22Rv1 (cell line): ENCODE data around the gene HEXA.

Experiments used
- H3K27ac ChIP-seq: fragments of 450-650 bp; 2 replicates; pipeline ENCODE4 v1.5.1; 2017
- ZFX ChIP-seq: fragments of 450-650 bp; IDR thresholded peaks from 2 replicates; pipeline ENCODE4 v1.6.1; 2017; ENCODE audit warnings: antibody characterized with exemption, borderline replicate concordance
- TF ChIP-seq, protein P1 (sequence below): fragments of 450-650 bp; IDR thresholded peaks from 2 replicates; pipeline ENCODE4 v1.5.1; 2017; ENCODE audit warnings: mild to moderate bottlenecking

Gene HEXA

DNA sequence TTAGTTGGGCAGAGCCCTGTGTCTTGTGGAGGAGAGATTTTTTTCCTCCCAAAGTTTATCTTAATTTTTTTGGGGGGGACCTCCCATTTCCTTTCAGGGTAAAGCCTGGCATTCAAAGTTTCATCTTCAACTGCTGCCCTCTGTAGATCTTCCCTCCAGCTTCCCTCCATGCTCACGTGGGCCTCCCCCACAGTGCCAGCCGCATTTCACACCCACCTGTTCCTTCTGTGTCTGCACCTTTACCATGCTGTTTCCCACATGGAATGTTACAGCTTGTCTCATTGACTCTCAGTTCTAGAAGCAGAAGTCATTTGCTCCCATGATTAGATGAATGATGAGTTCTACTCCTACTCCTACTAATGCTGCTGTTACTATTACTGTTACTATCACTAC is 62.4 kb downstream of the HEXA start:
- no peak overlapping the region for H3K27ac ChIP-seq
- no peak for TF ChIP-seq ZFX

DNA sequence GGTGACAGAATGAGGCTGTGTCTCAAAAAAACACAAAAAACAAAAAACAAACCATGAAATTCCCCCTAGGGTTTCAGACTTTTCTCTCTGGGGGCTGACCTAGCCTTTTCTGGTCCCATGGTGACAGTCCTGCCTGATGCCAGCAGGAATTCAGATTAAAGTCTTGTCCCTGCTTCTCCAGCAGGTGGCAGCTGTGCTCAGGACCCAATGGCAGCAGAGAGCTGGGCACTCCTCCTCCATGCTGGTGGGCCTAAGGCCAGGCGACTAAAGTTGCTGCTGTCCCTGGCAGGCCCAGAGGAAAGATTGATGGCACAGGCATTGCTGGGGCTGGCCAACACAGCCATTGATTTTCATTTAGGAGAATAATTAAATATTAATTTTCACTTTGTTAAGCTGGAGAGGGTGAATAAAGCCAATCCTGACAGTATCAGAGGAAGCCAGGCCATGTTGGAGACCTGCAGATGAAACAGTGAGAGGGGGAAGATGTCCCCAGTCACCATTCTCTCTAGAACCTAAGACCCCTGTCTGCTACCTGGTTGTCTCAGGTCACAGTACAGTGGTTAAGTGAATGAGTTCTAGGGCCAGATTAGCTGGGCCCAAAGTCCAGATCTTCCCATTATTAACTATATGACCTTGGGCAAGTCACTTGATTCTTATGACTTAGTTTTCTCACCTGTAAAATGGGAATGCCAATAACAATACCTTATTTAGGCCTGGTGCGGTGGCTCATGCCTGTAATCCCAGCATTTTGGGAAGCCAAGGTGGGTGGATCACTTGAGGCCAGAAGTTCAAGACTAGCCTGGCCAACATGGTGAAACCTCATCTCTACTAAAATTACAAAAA is 63.0 kb downstream of the HEXA start:
- H3K27ac ChIP-seq: no peak overlapping the region
- TF ChIP-seq ZFX: no peak
- TF ChIP-seq, protein P1, sequence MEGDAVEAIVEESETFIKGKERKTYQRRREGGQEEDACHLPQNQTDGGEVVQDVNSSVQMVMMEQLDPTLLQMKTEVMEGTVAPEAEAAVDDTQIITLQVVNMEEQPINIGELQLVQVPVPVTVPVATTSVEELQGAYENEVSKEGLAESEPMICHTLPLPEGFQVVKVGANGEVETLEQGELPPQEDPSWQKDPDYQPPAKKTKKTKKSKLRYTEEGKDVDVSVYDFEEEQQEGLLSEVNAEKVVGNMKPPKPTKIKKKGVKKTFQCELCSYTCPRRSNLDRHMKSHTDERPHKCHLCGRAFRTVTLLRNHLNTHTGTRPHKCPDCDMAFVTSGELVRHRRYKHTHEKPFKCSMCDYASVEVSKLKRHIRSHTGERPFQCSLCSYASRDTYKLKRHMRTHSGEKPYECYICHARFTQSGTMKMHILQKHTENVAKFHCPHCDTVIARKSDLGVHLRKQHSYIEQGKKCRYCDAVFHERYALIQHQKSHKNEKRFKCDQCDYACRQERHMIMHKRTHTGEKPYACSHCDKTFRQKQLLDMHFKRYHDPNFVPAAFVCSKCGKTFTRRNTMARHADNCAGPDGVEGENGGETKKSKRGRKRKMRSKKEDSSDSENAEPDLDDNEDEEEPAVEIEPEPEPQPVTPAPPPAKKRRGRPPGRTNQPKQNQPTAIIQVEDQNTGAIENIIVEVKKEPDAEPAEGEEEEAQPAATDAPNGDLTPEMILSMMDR: peak; percentile 93

DNA sequence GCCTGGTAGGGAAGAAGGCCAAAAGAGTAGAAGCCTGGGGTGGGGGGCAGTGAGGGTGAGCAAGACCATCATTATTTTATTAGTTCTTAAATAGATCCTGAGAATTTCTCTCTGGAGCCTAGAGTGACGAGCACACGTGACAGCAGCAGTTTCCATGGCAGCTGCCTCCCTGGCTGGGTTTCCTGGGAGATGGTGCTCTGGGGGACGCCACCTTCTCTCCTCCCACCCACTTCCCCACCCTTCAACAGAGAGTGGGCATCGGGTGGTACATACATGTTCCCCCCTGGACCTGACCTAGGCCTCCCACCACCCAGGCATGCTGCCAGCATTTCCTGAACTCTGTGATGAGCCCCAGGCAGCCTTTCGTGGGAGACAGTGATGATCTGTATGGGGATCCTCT is 68.8 kb downstream of the HEXA start:
- no peak overlapping the region for H3K27ac ChIP-seq
- TF ChIP-seq, protein P1: no peak
- TF ChIP-seq ZFX: no peak

DNA sequence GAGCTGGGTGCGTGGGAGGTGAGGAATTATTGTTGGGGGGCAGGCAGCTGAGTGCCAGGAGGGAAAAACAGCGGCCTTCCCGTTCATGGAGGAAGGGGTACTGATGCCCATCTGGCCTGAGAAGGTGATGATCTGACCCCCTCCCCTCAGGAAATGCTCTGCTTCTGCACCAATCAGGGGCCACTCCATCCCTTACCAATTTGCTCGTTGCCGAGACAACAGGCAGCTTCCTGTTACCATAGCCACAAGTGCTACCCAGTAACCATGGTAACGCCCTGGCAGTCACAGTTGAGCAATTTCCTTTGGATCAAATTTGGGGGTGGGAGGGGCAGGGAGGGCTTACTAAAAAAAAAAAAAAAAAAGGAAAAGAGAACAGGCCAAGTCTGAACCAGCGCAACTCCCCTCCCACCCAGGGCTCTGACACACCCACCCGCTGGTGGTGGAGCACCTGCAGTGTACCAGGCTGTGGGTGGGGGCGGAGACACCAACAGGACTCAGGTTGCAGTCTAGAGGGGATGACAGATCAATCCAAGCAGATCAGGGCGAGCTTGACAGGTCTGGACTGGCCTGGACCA is 69.5 kb downstream of the HEXA start:
- H3K27ac ChIP-seq: no peak overlapping the region
- no peak for TF ChIP-seq ZFX
- TF ChIP-seq, protein P1: no peak

DNA sequence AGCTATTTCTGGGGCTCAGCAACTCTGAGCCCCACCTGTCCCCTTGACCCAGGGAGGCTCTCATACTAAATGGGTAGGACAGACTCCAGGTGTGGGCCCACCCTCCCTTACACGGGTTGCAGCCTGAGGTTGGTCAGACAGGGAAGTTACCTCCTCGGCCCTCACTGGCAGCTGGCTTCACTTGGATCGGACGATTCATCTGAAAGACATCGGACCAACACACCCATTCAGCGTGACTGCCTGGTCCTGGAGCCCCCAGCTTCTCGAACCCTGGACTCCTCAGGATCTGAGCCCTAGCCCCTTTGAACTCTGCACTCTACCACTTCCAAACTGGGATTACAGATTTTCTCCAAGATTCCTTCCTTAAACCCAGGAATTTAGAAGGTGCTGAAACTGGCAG is 71.2 kb downstream of the HEXA start:
- TF ChIP-seq, protein P1: no peak
- no peak for TF ChIP-seq ZFX
- no peak overlapping the region for H3K27ac ChIP-seq

DNA sequence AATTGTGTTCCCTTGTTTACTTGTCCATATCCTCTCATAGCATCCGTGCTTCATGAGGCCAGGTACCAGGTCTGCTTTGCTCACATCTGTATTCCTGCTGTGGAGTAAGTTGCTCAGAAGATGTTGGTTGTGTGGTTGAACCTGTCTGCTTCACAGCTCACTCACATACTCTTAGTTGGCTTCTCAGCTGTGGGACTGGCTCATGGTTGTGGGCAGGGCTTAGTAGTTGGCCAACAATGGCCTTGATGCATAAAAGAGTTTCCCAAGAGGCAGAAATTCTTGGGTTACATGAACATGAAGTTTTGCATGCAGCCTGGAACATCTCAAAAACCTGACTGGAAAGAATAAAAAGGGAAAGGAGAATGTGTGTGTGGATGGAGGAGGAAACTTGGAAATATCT is 72.9 kb downstream of the HEXA start:
- no peak for TF ChIP-seq ZFX
- TF ChIP-seq, protein P1: no peak
- no peak overlapping the region for H3K27ac ChIP-seq
